Measurements from ENCODE around the gene GALR3.

GALR3 gene

DNA sequence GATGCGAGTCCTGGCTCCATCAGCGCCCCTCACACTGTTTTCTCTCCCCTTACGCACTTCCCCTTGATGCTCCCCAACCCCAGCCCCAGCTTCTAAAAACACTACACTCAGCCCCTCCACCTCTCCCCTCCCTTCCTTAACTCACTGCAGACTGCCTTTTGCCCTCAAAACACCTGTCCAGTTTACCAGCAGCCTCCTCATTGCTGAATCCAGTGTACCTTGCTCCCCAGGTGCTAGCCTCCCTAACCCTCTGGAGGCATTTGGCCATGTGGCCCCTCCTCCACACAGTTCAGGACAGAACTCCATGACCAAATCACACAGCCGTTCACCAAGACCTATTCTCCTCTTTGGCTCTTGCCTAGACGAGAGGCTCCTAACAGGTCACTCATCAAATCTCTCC is 2.8 kb upstream of the GALR3 start:
- TF ChIP-seq CTCF (IDR thresholded peaks at IDR 0.05; ENCODE audit: control insufficient read depth, insufficient read depth, low read depth, low read length, missing control alignments), result no peak
- H3K4me3 ChIP-seq (ENCODE audit: control insufficient read depth, low read depth, low read length), result no peak overlapping the region
- DNase-seq (ENCODE audit: low read depth), result no peak

GRCh38 chr22:37822079-37822833 is 926 bp upstream of the GALR3 start:
- no peak for TF ChIP-seq CTCF (IDR thresholded peaks at IDR 0.05; ENCODE audit: control insufficient read depth, insufficient read depth, low read depth, low read length, missing control alignments)
- no peak for DNase-seq (ENCODE audit: low read depth)

DNA sequence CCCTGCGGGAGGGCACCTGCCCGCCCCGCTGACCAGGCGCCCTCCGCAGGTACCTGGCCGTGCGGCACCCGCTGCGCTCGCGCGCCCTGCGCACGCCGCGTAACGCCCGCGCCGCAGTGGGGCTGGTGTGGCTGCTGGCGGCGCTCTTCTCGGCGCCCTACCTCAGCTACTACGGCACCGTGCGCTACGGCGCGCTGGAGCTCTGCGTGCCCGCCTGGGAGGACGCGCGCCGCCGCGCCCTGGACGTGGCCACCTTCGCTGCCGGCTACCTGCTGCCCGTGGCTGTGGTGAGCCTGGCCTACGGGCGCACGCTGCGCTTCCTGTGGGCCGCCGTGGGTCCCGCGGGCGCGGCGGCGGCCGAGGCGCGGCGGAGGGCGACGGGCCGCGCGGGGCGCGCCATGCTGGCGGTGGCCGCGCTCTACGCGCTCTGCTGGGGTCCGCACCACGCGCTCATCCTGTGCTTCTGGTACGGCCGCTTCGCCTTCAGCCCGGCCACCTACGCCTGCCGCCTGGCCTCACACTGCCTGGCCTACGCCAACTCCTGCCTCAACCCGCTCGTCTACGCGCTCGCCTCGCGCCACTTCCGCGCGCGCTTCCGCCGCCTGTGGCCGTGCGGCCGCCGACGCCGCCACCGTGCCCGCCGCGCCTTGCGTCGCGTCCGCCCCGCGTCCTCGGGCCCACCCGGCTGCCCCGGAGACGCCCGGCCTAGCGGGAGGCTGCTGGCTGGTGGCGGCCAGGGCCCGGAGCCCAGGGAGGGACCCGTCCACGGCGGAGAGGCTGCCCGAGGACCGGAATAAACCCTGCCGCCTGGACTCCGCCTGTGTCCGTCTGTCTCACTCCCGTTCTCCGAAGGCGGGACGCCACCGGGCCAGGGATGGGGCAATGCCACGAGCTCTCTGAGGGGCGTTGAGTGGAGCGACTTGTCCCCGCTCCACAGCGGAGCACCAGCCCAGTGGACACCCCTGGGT is 1.8 kb downstream of the GALR3 start:
- no peak for TF ChIP-seq CTCF (IDR thresholded peaks at IDR 0.05; ENCODE audit: control insufficient read depth, insufficient read depth, low read depth, low read length, missing control alignments)
- DNase-seq (ENCODE audit: low read depth), result no peak
- peak overlapping the region; percentile 23 for H3K4me3 ChIP-seq (ENCODE audit: control insufficient read depth, low read depth, low read length)

More at GRCh38 chr22:37822079-37822833, 926 bp upstream of the GALR3 start:
- H3K4me3 ChIP-seq (ENCODE audit: control insufficient read depth, low read depth, low read length), result no peak overlapping the region

DNA sequence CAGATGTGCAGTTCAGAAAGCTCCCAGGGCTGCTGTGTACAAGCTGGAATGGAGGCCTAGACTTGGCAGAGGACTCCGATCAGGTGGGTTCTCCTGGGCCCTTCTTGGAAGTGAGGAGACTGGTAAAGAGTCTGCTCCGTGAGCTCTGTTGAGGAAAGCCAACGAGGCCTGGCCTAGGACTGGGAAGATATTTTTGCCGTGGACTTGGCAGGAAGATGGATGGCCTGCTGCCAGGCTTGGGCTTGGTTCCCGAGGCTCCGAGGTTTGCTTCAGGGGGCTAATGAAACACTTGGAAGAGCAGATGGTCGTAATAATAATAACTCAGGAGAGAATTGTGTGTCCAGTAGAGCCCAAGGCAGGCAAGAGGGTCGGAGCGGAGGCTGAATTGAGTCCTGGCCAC is 3.9 kb downstream of the GALR3 start:
- no peak overlapping the region for H3K4me3 ChIP-seq (ENCODE audit: control insufficient read depth, low read depth, low read length)
- TF ChIP-seq CTCF (IDR thresholded peaks at IDR 0.05; ENCODE audit: control insufficient read depth, insufficient read depth, low read depth, low read length, missing control alignments), result no peak
- no peak for DNase-seq (ENCODE audit: low read depth)

- no peak overlapping the region for H3K4me3 ChIP-seq (ENCODE audit: control insufficient read depth, low read depth, low read length)
- TF ChIP-seq CTCF (IDR thresholded peaks at IDR 0.05; ENCODE audit: control insufficient read depth, insufficient read depth, low read depth, low read length, missing control alignments), result no peak
- DNase-seq (ENCODE audit: low read depth), result no peak
Measured at GRCh38 chr22:37830093-37830842, 7.1 kb downstream of the GALR3 start.

GRCh38 chr22:37831472-37831871 is 8.3 kb downstream of the GALR3 start:
- no peak for TF ChIP-seq CTCF (IDR thresholded peaks at IDR 0.05; ENCODE audit: control insufficient read depth, insufficient read depth, low read depth, low read length, missing control alignments)
- H3K4me3 ChIP-seq (ENCODE audit: control insufficient read depth, low read depth, low read length), result no peak overlapping the region
- DNase-seq (ENCODE audit: low read depth), result no peak
